ENCODE measurements around the gene LTBP1.
"Not testable (repeated sequence)": the region's sequence is repeated elsewhere in the genome, so short reads cannot be mapped to it uniquely, and the experiment has no call there.

The LTBP1 gene

DNA sequence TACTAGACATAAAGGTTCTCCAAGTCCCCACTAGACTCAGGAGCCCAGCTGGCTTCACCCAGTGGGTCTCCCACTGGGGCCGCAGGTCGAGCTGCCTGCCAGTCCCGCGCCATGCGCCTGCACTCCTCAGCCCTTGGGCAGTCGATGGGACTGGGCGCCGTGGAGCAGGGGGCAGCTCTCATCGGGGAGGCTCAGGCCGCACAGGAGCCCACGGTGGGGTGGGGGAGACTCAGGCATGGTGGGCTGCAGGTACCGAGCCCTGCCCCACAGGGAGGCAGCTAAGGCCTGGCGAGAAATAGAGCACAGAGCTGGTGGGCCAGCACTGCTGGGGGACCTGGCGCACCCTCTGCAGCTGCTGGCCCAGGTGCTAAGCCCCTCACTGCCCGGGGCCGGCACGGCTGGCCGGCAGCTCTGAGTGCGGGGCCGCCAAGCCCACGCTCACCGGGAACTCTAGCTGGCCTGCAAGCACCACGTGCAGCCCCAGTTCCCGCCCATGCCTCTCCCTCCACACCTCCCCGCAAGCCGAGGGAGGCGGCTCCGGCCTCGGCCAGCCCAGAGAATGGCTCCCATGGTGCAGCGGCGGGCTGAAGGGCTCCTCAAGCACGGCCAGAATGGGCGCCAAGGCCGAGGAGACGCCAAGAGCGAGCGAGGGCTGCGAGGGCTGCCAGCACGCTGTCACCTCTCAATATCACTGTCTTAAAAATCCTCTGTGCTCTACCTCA is 110.7 kb downstream of the LTBP1 start:
- not testable (repeated sequence) for H3K4me3 ChIP-seq (ENCODE audit: low read length); H3K27me3 ChIP-seq (ENCODE audit: insufficient read depth, low read length); H3K9me3 ChIP-seq (ENCODE audit: low read length); H3K36me3 ChIP-seq (ENCODE audit: insufficient read depth, low read length); H3K4me1 ChIP-seq (ENCODE audit: insufficient read depth, low read length); H2AFZ ChIP-seq (ENCODE audit: low read depth, low read length)

DNA sequence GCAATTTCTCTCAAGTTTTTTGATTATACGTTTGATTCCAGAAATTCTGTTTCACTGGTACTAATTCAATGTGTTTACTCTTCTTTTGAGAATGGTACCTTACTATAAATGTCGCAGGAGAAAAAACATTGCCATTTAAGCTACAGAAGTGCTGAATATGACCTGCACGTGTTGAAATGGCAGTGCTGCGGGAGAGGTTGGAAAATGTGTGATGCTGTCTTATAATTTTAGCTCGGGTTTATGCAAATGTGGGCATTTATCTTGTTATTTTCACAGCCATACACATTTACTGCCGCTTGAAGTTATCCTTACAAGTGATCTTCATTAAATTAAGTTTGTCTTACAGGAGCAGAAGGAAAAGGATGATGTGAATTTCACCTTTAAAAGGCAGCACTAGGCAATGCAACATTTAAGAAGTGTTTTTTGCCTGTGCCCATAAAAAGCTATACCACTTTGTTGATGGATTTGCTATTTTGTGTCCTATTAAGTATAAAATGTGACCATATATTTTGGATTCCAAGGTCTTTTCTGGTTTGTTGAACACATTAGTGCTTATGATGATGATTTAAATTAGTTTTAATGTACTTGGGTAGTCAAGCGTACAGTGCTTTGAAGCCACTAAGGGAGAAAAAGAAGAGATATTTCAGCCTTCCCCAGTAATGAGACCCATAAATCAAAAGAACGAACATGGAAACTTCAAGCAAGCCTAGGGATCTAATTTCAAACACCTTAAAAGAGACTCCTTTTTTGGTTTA is 112.1 kb downstream of the LTBP1 start:
- Histone ChIP-seq H3K36me3 (ENCODE audit: insufficient read depth, low read length) (no peaks in the 10 kb centered on the region), H3K27me3 (ENCODE audit: insufficient read depth, low read length) (no peaks in the 10 kb centered on the region)

DNA sequence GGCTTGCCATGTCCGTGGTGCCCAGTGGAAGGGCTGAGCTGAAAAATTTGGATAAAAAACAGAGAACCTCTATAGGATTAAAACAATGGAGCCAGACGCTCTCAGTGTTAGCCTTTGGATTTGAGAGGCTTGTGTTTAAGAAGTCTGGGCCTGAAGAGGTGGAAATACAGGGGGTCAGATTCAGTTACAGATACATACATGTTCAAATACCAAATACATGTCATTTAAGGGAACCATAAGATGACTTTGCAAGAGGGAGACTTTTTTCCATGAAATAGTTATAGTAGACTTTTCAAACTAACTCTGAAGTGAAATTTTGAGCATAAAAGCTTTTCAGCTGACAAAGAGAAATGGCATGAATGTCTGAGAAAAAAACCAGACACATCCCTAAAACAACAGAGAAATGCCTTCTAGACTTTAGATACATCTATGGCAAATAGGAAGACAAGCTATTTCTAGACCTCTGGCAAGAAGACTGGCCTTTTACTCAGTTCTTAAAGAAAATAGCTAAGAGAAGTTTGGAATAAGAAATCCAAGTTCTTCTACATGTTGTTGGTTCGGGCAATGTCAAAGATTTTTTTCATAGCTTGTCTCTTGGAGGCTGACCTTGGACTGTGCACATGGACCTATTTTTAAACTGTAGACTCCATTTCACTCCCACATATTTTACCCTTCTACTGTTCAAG is 112.9 kb downstream of the LTBP1 start:
- H3K9me3 ChIP-seq (ENCODE audit: low read length): no peaks in the 10 kb centered on the region
- no peaks in the 10 kb centered on the region for H3K27me3 ChIP-seq (ENCODE audit: insufficient read depth, low read length)
- H2AFZ ChIP-seq (ENCODE audit: low read depth, low read length): no peak overlapping the region
- H3K4me1 ChIP-seq (ENCODE audit: insufficient read depth, low read length): peaks cover 6% of the 10 kb centered on the region
- H3K4me3 ChIP-seq (ENCODE audit: low read length): no peak overlapping the region
- no peaks in the 10 kb centered on the region for H3K36me3 ChIP-seq (ENCODE audit: insufficient read depth, low read length)

More for the DNA sequence above, 112.1 kb downstream of the LTBP1 start:
- H3K4me3 ChIP-seq (ENCODE audit: low read length): no peak overlapping the region
- peaks cover 6% of the 10 kb centered on the region for H3K4me1 ChIP-seq (ENCODE audit: insufficient read depth, low read length)
- no peak overlapping the region for H2AFZ ChIP-seq (ENCODE audit: low read depth, low read length)
- no peaks in the 10 kb centered on the region for H3K9me3 ChIP-seq (ENCODE audit: low read length)

DNA sequence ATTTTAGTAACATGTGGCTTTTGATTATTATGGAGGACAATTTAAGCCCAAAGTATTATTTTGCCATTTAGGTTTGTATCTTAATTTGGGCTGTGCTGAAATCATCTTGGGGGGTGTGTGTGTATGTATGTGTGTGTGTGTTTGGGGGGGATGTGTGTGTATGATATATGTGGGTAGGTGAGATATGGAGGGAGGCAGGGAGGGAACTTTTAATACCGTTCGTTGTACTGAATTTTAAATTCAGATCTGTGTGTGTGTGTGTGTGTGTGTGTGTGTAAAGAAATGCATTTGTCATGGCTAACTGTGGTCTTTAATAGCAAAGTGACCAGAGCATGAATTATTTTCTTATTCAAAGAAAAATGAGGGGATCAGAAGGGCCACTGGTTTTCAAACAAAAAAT is 113.7 kb downstream of the LTBP1 start:
- Histone ChIP-seq H3K4me3 (ENCODE audit: low read length) (no peak overlapping the region), H3K27me3 (ENCODE audit: insufficient read depth, low read length) (no peaks in the 10 kb centered on the region), H3K36me3 (ENCODE audit: insufficient read depth, low read length) (no peaks in the 10 kb centered on the region), H2AFZ (ENCODE audit: low read depth, low read length) (no peak overlapping the region), H3K4me1 (ENCODE audit: insufficient read depth, low read length) (peaks cover 6% of the 10 kb centered on the region), H3K9me3 (ENCODE audit: low read length) (peaks cover 2% of the 10 kb centered on the region)

DNA sequence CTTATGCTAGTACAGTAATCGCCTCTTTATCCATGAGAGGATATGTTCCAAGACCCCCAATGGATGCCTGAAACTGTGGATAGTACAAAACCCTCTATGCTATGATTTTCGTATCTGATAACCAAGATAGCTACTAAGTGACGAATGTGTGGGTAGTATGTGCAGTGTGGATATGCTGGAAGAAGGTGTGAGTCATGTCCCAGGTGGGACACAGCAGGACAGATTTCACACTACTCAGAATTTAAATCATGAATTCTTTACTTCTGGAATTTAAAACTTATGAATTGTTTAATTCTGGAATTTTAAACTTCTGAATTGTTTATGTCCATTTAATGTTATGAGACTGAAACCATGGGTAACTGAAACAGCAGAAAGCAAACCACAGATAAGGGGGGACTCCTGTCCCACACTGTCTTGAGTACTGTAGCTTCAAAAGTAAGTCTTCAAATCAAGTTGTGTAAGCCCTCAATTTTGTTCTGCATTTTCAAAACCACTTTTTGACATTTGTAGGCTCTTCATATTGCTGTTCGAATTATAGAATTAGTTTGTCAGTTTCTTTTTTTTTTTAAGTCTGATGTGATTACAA is 116.0 kb downstream of the LTBP1 start:
- Histone ChIP-seq H3K9me3 (ENCODE audit: low read length) (peaks cover 2% of the 10 kb centered on the region), H3K4me3 (ENCODE audit: low read length) (no peak overlapping the region), H3K36me3 (ENCODE audit: insufficient read depth, low read length) (no peaks in the 10 kb centered on the region), H2AFZ (ENCODE audit: low read depth, low read length) (no peak overlapping the region), H3K4me1 (ENCODE audit: insufficient read depth, low read length) (peaks cover 6% of the 10 kb centered on the region), H3K27me3 (ENCODE audit: insufficient read depth, low read length) (no peaks in the 10 kb centered on the region)

DNA sequence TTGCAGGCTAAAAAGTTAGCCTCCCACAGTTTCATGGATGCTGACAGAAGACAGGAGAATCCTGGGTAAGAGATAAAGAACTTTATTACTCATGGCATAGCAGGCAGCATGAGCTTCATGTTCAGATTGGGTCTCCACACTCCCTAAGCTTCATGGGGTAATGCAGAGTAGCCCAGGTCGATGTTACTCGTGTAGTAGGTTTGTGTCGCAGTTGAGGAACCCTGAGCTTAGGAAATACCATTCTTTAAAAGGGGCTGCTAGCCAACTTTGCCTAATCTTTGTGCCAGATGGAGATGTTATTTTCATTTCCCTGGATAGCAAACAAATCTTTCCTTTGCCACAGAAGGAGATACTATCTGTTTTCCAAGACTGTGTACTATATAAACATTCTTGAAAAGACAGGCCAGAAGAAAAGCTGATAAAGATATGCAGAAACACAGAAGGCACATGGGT is 117.6 kb downstream of the LTBP1 start:
- no peak overlapping the region for H3K4me3 ChIP-seq (ENCODE audit: low read length)
- H3K4me1 ChIP-seq (ENCODE audit: insufficient read depth, low read length): peaks cover 1% of the 10 kb centered on the region
- H2AFZ ChIP-seq (ENCODE audit: low read depth, low read length): no peak overlapping the region

DNA sequence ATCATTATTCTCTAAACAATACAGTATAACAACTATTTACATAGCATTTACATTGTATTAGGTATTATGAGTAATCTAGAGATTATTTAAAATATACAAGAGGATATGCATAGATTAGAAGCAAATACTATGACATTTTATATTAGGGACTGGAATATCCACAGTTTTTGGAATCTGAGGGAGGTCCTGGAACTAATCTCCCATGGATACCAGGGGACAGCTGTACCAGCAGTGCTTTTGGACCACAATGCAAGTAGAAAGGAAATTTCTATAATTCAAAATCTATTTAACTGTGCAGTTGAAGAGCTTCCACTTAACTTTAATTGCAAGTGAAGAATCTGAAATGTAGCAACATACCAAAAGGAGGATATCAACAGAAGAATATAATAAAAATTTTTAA is 120.8 kb downstream of the LTBP1 start:
- Histone ChIP-seq H2AFZ (ENCODE audit: low read depth, low read length) (no peak overlapping the region), H3K4me1 (ENCODE audit: insufficient read depth, low read length) (no peaks in the 10 kb centered on the region), H3K36me3 (ENCODE audit: insufficient read depth, low read length) (no peaks in the 10 kb centered on the region), H3K9me3 (ENCODE audit: low read length) (peaks cover 2% of the 10 kb centered on the region), H3K4me3 (ENCODE audit: low read length) (no peak overlapping the region), H3K27me3 (ENCODE audit: insufficient read depth, low read length) (no peaks in the 10 kb centered on the region)

More for the DNA sequence above, 117.6 kb downstream of the LTBP1 start:
- no peaks in the 10 kb centered on the region for H3K36me3 ChIP-seq (ENCODE audit: insufficient read depth, low read length)
- peaks cover 2% of the 10 kb centered on the region for H3K9me3 ChIP-seq (ENCODE audit: low read length)
- H3K27me3 ChIP-seq (ENCODE audit: insufficient read depth, low read length): no peaks in the 10 kb centered on the region

DNA sequence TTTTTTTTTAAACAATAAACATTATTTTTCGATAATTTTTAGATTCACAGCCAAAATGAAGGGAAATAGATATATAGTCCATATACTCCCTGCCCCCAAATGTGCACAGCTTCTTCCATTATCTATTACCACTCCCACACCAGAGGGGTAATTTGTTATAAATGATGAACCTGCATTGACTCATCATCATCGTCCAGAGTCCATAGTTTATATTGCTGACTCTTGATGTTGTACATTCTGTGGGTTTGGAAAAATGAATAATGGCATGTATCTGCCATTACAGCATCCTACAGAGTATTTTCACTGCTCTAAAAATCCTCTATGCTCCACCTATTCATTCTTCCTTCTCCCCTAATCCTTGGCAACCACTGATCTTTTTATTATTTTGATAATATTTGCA is 121.5 kb downstream of the LTBP1 start:
- no peaks in the 10 kb centered on the region for H3K36me3 ChIP-seq (ENCODE audit: insufficient read depth, low read length)
- H3K9me3 ChIP-seq (ENCODE audit: low read length): peaks cover 2% of the 10 kb centered on the region
- H2AFZ ChIP-seq (ENCODE audit: low read depth, low read length): no peak overlapping the region
- H3K4me1 ChIP-seq (ENCODE audit: insufficient read depth, low read length): no peaks in the 10 kb centered on the region
- H3K27me3 ChIP-seq (ENCODE audit: insufficient read depth, low read length): no peaks in the 10 kb centered on the region
- H3K4me3 ChIP-seq (ENCODE audit: low read length): no peak overlapping the region

DNA sequence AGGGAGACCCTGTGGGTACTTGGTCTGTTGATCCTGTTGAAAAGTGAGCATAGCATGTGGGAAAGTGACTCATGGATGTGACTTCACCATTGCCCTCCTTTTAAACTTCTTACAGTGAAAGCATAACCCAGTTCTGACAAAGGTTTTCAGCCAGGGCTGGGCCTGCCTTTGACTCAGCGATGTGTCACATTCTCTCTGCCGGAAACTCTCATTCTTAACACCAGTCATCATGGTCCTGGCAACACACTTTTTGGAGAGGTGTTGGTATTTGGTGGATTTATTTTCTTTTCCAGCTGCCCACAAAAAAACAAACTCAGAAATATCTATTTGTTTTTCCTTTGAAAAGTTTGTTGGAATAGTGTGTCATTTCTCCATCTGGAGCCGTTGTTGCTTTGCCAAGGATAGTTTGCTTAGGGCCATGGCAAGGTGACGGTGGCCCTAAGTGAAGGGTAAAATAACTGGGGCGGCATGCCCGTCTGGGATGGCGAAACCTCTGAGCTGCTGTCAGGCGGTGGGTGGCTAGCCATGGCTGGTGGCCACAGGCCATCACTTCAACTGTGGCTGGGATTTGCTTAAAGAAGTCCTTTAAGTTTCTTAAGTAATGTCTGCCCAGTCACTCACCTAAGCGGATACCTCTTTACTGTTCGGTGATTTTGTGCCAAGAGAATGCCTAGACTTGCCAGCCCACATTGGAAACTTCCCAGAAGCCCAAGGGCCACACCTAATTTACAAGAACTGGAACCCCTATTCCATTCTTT is 123.3 kb downstream of the LTBP1 start:
- H3K4me3 ChIP-seq (ENCODE audit: low read length): no peak overlapping the region

DNA sequence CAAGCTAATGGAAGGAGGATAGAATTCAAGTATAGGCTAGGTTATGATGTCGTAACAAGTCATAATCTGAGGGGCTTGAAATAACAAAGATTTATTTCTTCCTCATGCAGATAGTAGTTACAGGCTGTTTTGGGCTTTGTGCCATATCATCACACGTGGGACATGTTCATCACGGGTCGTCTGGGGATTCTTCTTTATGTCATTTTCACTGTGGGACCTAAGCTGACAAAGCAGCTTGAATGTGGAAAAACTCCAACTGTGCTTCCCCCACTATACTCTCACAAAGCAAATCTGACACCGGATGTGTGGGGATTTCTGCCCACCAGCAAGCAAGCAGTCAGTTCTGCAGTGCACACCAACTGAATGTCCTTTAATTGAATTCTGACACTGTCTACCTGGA is 124.8 kb downstream of the LTBP1 start:
- H3K4me1 ChIP-seq (ENCODE audit: insufficient read depth, low read length): no peaks in the 10 kb centered on the region
- H2AFZ ChIP-seq (ENCODE audit: low read depth, low read length): no peak overlapping the region
- H3K27me3 ChIP-seq (ENCODE audit: insufficient read depth, low read length): no peaks in the 10 kb centered on the region
- H3K4me3 ChIP-seq (ENCODE audit: low read length): no peak overlapping the region
- H3K9me3 ChIP-seq (ENCODE audit: low read length): no peaks in the 10 kb centered on the region
- no peaks in the 10 kb centered on the region for H3K36me3 ChIP-seq (ENCODE audit: insufficient read depth, low read length)

More for the DNA sequence above, 123.3 kb downstream of the LTBP1 start:
- H3K27me3 ChIP-seq (ENCODE audit: insufficient read depth, low read length): no peaks in the 10 kb centered on the region
- no peaks in the 10 kb centered on the region for H3K4me1 ChIP-seq (ENCODE audit: insufficient read depth, low read length)
- H2AFZ ChIP-seq (ENCODE audit: low read depth, low read length): no peak overlapping the region
- peaks cover 2% of the 10 kb centered on the region for H3K9me3 ChIP-seq (ENCODE audit: low read length)
- no peaks in the 10 kb centered on the region for H3K36me3 ChIP-seq (ENCODE audit: insufficient read depth, low read length)

DNA sequence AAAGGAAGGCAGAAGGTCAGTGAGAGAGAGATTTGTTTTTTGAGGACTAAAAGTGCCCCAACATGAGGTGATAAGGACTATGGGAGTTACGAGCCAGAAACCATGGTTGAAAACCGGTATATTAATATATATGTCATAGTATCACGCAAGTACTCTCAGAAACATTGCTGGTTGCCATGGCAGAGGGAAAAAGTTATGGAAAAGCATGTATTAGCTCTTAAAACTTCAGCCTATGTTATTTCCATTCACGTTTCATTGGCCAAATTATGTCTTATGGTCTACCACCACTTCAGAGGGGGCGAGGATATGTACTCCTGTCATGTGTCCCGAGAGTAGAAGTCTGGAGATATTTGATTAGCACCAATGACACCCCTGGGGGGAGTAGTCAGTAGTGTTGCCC is 125.9 kb downstream of the LTBP1 start:
- Histone ChIP-seq H3K4me1 (ENCODE audit: insufficient read depth, low read length) (no peaks in the 10 kb centered on the region), H2AFZ (ENCODE audit: low read depth, low read length) (no peak overlapping the region), H3K9me3 (ENCODE audit: low read length) (no peaks in the 10 kb centered on the region), H3K36me3 (ENCODE audit: insufficient read depth, low read length) (no peaks in the 10 kb centered on the region), H3K4me3 (ENCODE audit: low read length) (no peak overlapping the region), H3K27me3 (ENCODE audit: insufficient read depth, low read length) (no peaks in the 10 kb centered on the region)

DNA sequence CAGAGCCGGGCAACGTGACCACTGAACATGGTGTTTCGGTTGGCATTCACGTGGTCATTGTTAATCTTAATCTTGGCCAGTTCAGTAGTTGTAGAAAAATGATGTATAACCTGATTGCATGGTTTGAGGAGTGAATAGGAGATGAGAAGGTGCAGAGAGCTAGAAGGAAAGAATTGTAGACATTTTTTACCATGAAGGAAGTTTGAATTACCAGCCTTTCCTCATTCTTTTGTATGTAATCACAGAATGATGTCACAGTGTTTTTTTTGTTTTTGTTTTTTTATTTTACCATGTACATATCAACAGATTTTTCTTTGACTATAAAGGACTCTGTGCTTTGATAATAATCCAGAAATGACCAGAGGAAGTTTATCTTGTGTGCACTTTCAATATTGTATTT is 126.3 kb downstream of the LTBP1 start:
- Histone ChIP-seq H2AFZ (ENCODE audit: low read depth, low read length) (no peak overlapping the region), H3K36me3 (ENCODE audit: insufficient read depth, low read length) (no peaks in the 10 kb centered on the region), H3K4me3 (ENCODE audit: low read length) (no peak overlapping the region), H3K9me3 (ENCODE audit: low read length) (no peaks in the 10 kb centered on the region), H3K4me1 (ENCODE audit: insufficient read depth, low read length) (no peaks in the 10 kb centered on the region), H3K27me3 (ENCODE audit: insufficient read depth, low read length) (no peaks in the 10 kb centered on the region)
